Endodermal cell (in vitro differentiated cells): Measurements from ENCODE around the gene PARL. TPM values are rescaled to one million over a fixed set of nuclear protein-coding genes. Genes with fewer than 3 reads are reported as not detected.

Source experiments
- DNase-seq: peaks from one replicate; pipeline ENCODE4 v3.0.0-alpha.2; 2017
- H3K27ac ChIP-seq: 2 replicates; pipeline ENCODE4 v1.5.1; 2013; ENCODE audit warnings: mild to moderate bottlenecking, low read depth, low read length, moderate library complexity
- H3K27me3 ChIP-seq: 2 replicates; pipeline ENCODE4 v1.6.1; 2013; ENCODE audit warnings: mild to moderate bottlenecking, low read length, moderate library complexity; ENCODE audit not compliant: insufficient read depth, control insufficient read depth, poor library complexity, severe bottlenecking
- H3K36me3 ChIP-seq: 2 replicates; pipeline ENCODE4 v1.7.0; 2013; ENCODE audit warnings: mild to moderate bottlenecking, low read length, moderate library complexity; ENCODE audit not compliant: control insufficient read depth, insufficient read depth
- H3K4me1 ChIP-seq: one replicate; pipeline ENCODE4 v1.7.0; 2013; ENCODE audit warnings: low read length; ENCODE audit not compliant: control insufficient read depth, insufficient read depth
- H3K4me3 ChIP-seq: 2 replicates; pipeline ENCODE4 v1.5.1; 2013; ENCODE audit warnings: mild to moderate bottlenecking, low read length, moderate library complexity
- H3K9ac ChIP-seq: 2 replicates; pipeline ENCODE4 v1.6.1; 2013; ENCODE audit warnings: mild to moderate bottlenecking, low read length, moderate library complexity; ENCODE audit not compliant: poor library complexity, severe bottlenecking; ENCODE audit errors: extremely low read depth
- H3K9me3 ChIP-seq: 2 replicates; pipeline ENCODE4 v1.6.1; 2013; ENCODE audit warnings: mild to moderate bottlenecking, low read length, moderate library complexity; ENCODE audit not compliant: control insufficient read depth
- H3K27ac Mint-ChIP-seq: 2 replicates; pipeline ENCODE4 v1.8.0; 2020; ENCODE audit warnings: mixed read lengths
- H3K27me3 Mint-ChIP-seq: 2 replicates; pipeline ENCODE4 v1.8.0; 2021; ENCODE audit warnings: mild to moderate bottlenecking, mixed read lengths; ENCODE audit not compliant: insufficient read depth
- H3K36me3 Mint-ChIP-seq: 2 replicates; pipeline ENCODE4 v1.8.0; 2020; ENCODE audit warnings: low read depth, mixed read lengths
- H3K4me1 Mint-ChIP-seq: 2 replicates; pipeline ENCODE4 v1.8.0; 2020; ENCODE audit warnings: mixed read lengths
- H3K4me3 Mint-ChIP-seq: 2 replicates; pipeline ENCODE4 v1.8.0; 2020; ENCODE audit warnings: mild to moderate bottlenecking, moderate library complexity, mixed read lengths
- H3K9me3 Mint-ChIP-seq: 2 replicates; pipeline ENCODE4 v1.8.0; 2020; ENCODE audit warnings: mild to moderate bottlenecking, mixed read lengths
- CTCF ChIP-seq: fragments of 200-600 bp; sonication (generic); conservative IDR thresholded peaks from 2 replicates; pipeline ENCODE4 v1.5.0; 2021; ENCODE audit warnings: antibody characterized with exemption, mild to moderate bottlenecking
- WGBS, 2 experiments: methylation state at CpG; one replicate each; pipeline versions ENCODE4 v1.1.5 to v1.1.7; 2013; ENCODE audit warnings: missing lambda C conversion rate in 2 of 2, mixed read lengths in 1 of 2; ENCODE audit not compliant: insufficient coverage in 1 of 2, insufficient read length in 1 of 2; 5-methylcytosine and 5-hydroxymethylcytosine counted together
- microRNA-seq: library from miRNA; unstranded; fragments of <30 nt; microRNA quantifications from one replicate; pipeline ENCODE4 v1.2.0, GENCODE V29; 2020; ENCODE audit warnings: borderline microRNAs expressed
- total RNA-seq, 2 donors: library from RNA; stranded (reverse); fragmentation: NEBNext Ultra II Directional in 1 of 2; extraction: Animal tissue kit (Norgen Biotek cat#: 25700) in 1 of 2; gene quantifications; 2 replicates in 1 of 2; 3 replicates in 1 of 2; pipeline ENCODE4 v1.2.1, GENCODE V29; 2021

Gene PARL
- total RNA-seq, 2 donors from 2014 or later: 77.3 to 83.0 TPM

GRCh38 chr3:183782576-183783276 is 102.0 kb downstream of the PARL start:
- Mint-ChIP-seq H3K36me3 (peaks cover 84% of the 10 kb centered on the region), H3K27me3 (no peaks in the 10 kb centered on the region), H3K4me3 (no peak overlapping the region), H3K9me3 (peaks cover 2% of the 10 kb centered on the region), H3K4me1 (peaks cover 2% of the 10 kb centered on the region), H3K27ac (no peak overlapping the region)
- no peak for DNase-seq
- Histone ChIP-seq H3K36me3 (peaks cover 85% of the 10 kb centered on the region), H3K9ac (no peak overlapping the region), H3K27me3 (no peaks in the 10 kb centered on the region), H3K4me1 (no peaks in the 10 kb centered on the region), H3K9me3 (no peaks in the 10 kb centered on the region), H3K4me3 (no peak overlapping the region), H3K27ac (no peak overlapping the region)
- WGBS, 2 experiments: 96 to 98% methylated on average over 5 to 7 of the region's 7 CpGs
- no peak for TF ChIP-seq CTCF

GRCh38 chr3:183781246-183781645 is 103.4 kb downstream of the PARL start:
- Mint-ChIP-seq H3K36me3 (peaks cover 84% of the 10 kb centered on the region), H3K27me3 (no peaks in the 10 kb centered on the region), H3K4me1 (peaks cover 2% of the 10 kb centered on the region), H3K27ac (no peak overlapping the region), H3K9me3 (no peaks in the 10 kb centered on the region), H3K4me3 (no peak overlapping the region)
- WGBS, 2 experiments: 98 to 100% methylated on average over 2 to 6 of the region's 6 CpGs
- H3K27ac ChIP-seq: no peak overlapping the region
- H3K9ac ChIP-seq: no peak overlapping the region
- H3K36me3 ChIP-seq: peaks cover 86% of the 10 kb centered on the region
- DNase-seq: no peak
- no peak overlapping the region for H3K4me3 ChIP-seq
- no peak for TF ChIP-seq CTCF
- no peaks in the 10 kb centered on the region for H3K9me3 ChIP-seq
- no peaks in the 10 kb centered on the region for H3K27me3 ChIP-seq
- H3K4me1 ChIP-seq: no peaks in the 10 kb centered on the region

GRCh38 chr3:183779896-183780465 is 104.7 kb downstream of the PARL start:
- no peaks in the 10 kb centered on the region for H3K4me1 Mint-ChIP-seq
- no peak for DNase-seq
- Histone ChIP-seq H3K36me3 (peaks cover 88% of the 10 kb centered on the region), H3K4me1 (no peaks in the 10 kb centered on the region), H3K9ac (no peak overlapping the region), H3K27me3 (no peaks in the 10 kb centered on the region), H3K4me3 (no peak overlapping the region), H3K9me3 (no peaks in the 10 kb centered on the region), H3K27ac (no peak overlapping the region)
- no peaks in the 10 kb centered on the region for H3K9me3 Mint-ChIP-seq
- 96 to 98% methylated on average over 10 to 14 of the region's 14 CpGs for WGBS, 2 experiments
- peaks cover 83% of the 10 kb centered on the region for H3K36me3 Mint-ChIP-seq
- no peak overlapping the region for H3K27ac Mint-ChIP-seq
- TF ChIP-seq CTCF: no peak
- no peak overlapping the region for H3K4me3 Mint-ChIP-seq
- no peaks in the 10 kb centered on the region for H3K27me3 Mint-ChIP-seq

Small RNA genes lying within 50 kb of the gene (microRNA-seq; reads per million reads assigned to microRNA genes)
- not detected for gene MIR4448

Other genes starting within 250 kb of the PARL start
- gene KLHL24, start 249.3 kb downstream of the PARL start, total RNA-seq: 10 to 100 TPM; 29.9 to 39.9 TPM
- gene YEATS2, start 187.1 kb downstream of the PARL start, total RNA-seq: 10 to 100 TPM; 53.4 to 55.8 TPM
- gene MAP6D1, start 59.3 kb downstream of the PARL start, total RNA-seq: 1 to 10 TPM; 4.0 to 4.8 TPM
- gene ABCC5, start 133.0 kb upstream of the PARL start, total RNA-seq: 10 to 100 TPM; 32.8 to 35.7 TPM
- not detected for gene HTR3D, start 146.9 kb upstream of the PARL start, total RNA-seq
- gene HTR3C, start 168.2 kb upstream of the PARL start, total RNA-seq: not detected
- not detected for gene HTR3E, start 212.2 kb upstream of the PARL start, total RNA-seq